HG03469 (cell line): ENCODE data around the gene OVCH2.
"Not testable (repeated sequence)": the region's sequence is repeated elsewhere in the genome, so short reads cannot be mapped to it uniquely, and the experiment has no call there.

ENCODE experiments used
- ATAC-seq: cut with Tn5 transposase; IDR thresholded peaks from one replicate; pipeline ENCODE4 v1.9.1; 2021; ENCODE audit warnings: mild to moderate bottlenecking, moderate library complexity, moderate number of reproducible peaks; ENCODE audit not compliant: unreplicated experiment

Gene OVCH2

DNA sequence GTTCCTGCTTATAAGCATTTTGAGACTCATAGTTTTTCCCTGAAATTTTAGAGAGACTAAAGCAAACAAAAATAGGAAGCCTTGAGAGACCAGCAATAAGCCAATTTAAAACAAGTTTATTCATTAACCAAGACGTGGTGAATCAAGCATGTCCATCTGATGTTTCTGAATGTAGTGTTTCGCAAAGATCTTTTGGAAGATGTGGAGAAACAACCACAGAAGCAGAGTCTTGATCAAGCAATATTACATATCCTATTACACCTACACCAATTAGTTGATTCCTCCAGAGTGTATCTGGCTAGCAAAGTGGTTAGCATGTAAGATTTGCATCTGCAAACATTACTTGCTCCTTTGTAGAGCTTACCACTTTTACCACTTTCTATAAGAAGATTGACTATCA, at the start of gene OVCH2:
OVCH2 (minus strand) TSS at position 101 of the 400 bp plus-strand sequence; CDS start at position 18, 83 bp downstream.
- no peak for ATAC-seq

GRCh38 chr11:7749456-7749855, 43.2 kb upstream of the OVCH2 start:
- ATAC-seq: no peak

DNA sequence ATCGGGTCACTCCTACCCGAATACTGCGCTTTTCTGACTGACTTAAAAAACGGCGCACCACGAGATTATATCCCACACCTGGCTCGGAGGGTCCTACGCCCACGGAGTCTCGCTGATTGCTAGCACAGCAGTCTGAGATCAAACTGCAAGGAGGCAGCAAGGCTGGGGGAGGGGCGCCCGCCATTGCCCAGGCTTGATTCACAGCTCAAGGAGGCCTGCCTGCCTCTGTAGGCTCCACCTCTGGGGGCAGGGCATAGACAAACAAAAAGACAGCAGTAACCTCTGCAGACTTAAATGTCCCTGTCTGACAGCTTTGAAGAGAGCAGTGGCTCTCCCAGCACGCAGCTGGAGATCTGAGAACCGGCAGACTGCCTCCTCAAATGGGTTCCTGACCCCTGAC, 28.5 kb upstream of the OVCH2 start:
- ATAC-seq: not testable (repeated sequence)

- no peak for ATAC-seq
Measured at GRCh38 chr11:7714786-7715185, 8.5 kb upstream of the OVCH2 start.

GRCh38 chr11:7703740-7704139, 2.5 kb downstream of the OVCH2 start:
- ATAC-seq: no peak

DNA sequence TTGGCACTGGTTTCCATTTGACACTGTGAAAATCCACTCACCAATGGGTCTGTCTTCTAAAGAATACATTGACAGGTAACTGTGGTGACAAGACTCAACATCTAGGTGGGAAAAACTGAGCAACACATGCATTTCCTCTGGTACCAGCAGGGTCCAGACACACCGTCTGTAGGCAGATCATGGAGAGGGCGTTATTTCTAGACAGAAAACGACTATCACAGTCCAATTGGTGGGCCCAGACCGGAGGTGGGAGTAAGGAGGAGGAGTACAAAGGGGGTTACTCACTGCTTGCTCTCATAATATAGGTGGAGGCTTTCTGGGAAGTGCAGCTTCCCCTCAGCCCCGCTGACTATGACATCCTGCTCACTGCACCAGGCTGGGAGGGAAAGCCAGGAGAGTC, 9.9 kb downstream of the OVCH2 start:
- no peak for ATAC-seq

- no peak for ATAC-seq
Measured at GRCh38 chr11:7694235-7694634, 12.0 kb downstream of the OVCH2 start.

DNA sequence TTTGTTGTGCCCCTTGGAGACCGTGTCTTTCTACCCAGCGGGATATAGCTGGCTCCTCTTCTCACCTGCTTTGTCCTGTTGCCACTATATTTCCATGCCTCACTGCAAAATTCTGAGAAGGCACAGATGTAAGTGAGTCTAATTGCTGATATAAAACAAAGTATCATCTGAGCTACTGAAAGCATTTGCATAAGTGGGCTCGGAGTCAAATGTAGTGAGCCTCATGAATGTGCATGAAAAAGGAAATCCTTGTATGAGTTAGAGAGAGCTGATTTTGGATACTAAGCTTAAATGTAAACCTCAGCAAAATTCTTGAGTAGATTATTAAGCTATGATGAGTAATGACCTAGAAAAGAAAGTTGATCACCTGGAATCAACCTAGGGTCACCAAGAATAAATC, 13.9 kb downstream of the OVCH2 start:
- ATAC-seq: no peak

DNA sequence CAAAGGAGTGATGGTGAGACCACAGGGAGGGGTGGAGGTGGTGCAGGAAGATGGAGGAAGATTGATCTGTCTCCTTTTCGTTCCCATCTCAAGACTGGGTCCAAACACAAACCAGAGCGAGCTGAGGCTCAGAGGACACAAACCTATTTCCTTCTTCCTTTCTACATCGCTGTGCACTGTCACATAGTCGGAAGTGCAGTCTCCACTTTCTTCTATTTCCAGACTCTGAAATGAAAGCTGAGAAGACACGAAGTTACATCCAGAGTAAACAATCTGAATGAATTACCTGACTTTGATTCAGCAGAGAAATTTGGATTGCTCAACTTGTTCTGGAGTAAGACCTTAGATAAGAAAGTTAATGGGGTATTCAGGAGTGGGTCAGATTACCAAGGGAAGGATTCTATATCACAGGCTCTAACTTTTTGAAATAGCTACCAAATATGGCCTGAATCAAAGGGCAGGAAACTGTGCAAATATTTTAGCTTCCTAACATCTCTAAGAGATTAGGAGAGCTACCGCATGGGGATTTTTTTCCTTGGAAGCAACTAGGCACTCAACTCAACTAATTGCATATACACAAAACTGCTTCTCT, 14.4 kb downstream of the OVCH2 start:
- no peak for ATAC-seq

- ATAC-seq: peak; percentile 41
Measured at GRCh38 chr11:7690648-7691047, 15.6 kb downstream of the OVCH2 start.

DNA sequence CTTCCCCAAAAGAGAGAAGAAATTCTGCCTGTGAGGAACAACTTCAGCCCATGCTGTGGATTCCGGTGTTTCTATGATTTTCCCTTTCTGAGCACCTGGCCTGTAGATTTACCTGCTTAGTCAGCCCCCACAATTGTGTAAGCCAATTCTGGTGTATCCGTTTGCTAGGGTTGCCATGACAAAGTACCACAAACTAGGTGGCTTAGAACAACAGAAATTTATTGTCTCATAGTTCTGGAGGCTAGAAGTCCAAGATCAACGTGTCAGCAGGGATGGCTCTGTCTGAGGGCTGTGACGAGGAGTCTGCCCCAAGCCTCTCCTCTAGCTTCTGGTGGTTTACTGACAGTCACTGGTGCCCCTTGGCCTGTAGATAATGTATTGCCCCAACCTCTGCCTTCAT, 17.0 kb downstream of the OVCH2 start:
- no peak for ATAC-seq

GRCh38 chr11:7688238-7688826, 17.9 kb downstream of the OVCH2 start:
- ATAC-seq: no peak

DNA sequence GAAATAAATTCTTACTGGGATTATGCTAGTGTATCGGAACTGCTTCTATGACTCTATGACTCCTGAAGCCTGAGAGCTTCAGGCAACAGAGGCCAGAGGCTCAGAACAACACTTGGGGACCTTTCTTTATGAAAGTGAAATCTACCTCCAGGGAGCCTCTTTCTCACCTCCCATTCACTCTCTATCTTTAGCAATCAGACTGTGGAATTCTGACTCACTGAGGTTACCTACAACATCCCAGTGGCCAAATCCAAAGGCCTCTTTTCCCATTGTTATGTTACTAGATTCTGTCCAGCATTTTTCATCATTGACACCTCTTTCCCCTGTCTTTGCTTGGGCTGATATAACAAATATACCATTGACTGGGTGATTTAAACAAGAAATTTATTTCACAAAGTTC, 18.9 kb downstream of the OVCH2 start:
- no peak for ATAC-seq

GRCh38 chr11:7686761-7687160, 19.5 kb downstream of the OVCH2 start:
- ATAC-seq: no peak

DNA sequence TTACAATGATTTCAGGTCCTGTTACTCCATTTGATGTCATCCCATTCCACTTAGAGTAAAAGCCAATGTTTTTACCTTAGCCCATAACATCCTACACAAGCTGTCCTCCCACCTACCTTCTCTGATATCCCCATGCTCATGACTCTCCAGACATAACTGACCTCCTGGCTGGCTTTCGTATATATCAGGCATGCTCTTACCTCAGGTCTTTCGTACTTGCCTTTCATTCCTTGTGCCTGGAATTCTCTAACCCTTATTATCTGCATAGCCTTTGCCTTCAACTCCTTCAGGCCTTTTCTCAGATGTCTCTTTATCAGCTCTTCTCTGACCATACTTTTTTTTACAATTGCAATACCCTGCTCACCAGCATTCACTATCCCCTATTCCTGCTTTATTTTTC, 22.7 kb downstream of the OVCH2 start:
- no peak for ATAC-seq

DNA sequence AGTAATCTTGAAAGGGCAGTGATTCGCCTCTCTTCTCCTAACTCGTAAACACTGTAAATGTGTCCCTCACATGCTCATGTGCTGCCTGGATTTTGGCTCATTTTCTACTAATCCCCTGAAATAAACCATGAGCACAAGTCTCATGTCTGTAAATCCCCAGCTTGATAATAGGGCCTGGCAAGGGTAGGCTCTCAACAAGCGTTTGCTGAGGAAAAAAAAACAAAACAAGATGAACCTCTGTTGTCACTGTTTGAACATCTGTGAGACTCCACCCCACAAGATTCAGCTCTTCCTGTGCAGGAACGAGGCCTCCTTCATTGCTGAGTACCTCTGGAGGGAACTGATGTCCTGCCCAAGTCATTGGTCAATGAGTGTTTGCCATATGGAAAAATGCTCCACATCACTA, 28.5 kb downstream of the OVCH2 start:
- no peak for ATAC-seq

- ATAC-seq: no peak
Measured at GRCh38 chr11:7677071-7677470, 29.2 kb downstream of the OVCH2 start.

GRCh38 chr11:7675631-7676030, 30.6 kb downstream of the OVCH2 start:
- no peak for ATAC-seq

GRCh38 chr11:7673724-7674434, 32.4 kb downstream of the OVCH2 start:
- no peak for ATAC-seq

DNA sequence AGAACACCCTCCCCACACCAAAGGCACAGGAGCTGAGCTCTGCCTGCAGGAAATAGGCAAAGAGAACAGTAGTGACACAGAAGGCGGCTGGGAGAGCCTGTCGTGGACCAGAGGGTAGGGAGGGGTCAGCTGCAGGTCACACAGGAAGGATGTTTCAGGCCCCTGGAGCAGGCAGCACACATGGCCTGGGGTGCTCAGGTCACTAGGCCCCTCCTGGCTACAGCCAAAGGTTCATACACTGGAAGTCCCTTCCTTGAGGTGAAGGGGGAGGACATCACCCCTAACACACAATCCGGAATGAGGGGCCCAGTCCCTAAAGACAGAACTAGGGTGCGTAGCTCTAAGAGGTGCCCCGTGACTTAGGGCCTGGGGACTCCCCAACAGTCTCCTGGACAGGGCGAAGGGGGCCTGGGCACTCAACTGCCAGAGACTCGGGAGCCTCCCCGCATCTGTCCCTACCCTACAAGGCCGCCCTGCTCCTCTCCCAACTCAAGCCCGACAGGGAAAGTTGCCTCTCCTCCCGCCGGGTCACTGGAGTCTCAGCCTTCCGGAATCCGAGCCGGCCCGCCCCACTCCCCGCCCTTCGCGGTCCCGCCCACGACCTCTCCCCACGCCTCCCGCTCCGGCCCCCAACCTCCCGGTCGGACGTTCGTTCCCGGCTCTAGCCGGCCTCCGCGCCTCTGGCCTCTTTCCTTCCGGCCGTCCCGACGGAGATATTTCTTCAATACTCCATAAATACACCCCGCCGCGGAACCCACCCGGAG, 33.1 kb downstream of the OVCH2 start, which contains the start of gene CYB5R2:
CYB5R2 (minus strand) TSS at position 541 of the 764 bp plus-strand sequence. CDS start 675 bp downstream, outside the sequence.
- no peak for ATAC-seq

- no peak for ATAC-seq
Measured at GRCh38 chr11:7672276-7672959, 33.9 kb downstream of the OVCH2 start.
